ENCODE data around the gene PLXNA2. TPM values are rescaled to one million over a fixed set of nuclear protein-coding genes. Genes with fewer than 3 reads are reported as not detected.

The PLXNA2 gene
- total and polyA plus RNA-seq, 2 of the 8 experiments (the other 6 are each of a cell fraction or from before 2014, with no cell fraction given): 0.33 to 1.5 TPM

- ChIA-PET POLR2A (ENCODE audit: partially characterized antibody) (interaction anchor here (0.6 kb wide), 1 partner anchor 94 kb away, joined by 3 read pairs; no protein-coding TSS in a partner anchor), CTCF (ENCODE audit: partially characterized antibody) (interaction anchor here (1.1 to 2.8 kb wide), 3 partner anchors 14 to 42 kb away, joined by 3 to 8 read pairs (median 4); no protein-coding TSS in a partner anchor)
- no peak overlapping the region for H2AFZ ChIP-seq (ENCODE audit: low read length)
- FAIRE-seq (no peak), DNase-seq (ENCODE audit: low read depth in 1 of 2, low spot score in 2 of 2) (no peak)
- H3K23me2 ChIP-seq (ENCODE audit: low read depth, low read length): no peaks in the 10 kb centered on the region
- no peaks in the 10 kb centered on the region for H3K9me3 ChIP-seq (ENCODE audit: insufficient read depth in 2 of 2, low read depth in 1 of 2, low read length in 1 of 2)
- 89% methylated on average over 2 of the region's 2 CpGs; no CpG with 5 or more reads in 1 of the 2 experiments for WGBS, 2 experiments (ENCODE audit: extremely low coverage in 1 of 2, insufficient coverage in 1 of 2, insufficient read length in 1 of 2, insufficient replicate concordance in 2 of 2, low coverage in 1 of 2, low lambda C conversion rate in 2 of 2, missing lambda C conversion rate in 1 of 2)
- H4K5ac ChIP-seq (ENCODE audit: insufficient read length, low read depth, low read length): no peak overlapping the region
- no peak overlapping the region for H2BK120ac ChIP-seq (replicated peaks; ENCODE audit: low read depth, low read length)
- H2BK12ac ChIP-seq (ENCODE audit: low read depth, low read length): no peak overlapping the region
- H3K36me3 ChIP-seq (ENCODE audit: control insufficient read depth in 2 of 4, insufficient read depth in 4 of 4, low read length in 3 of 4): no peaks in the 10 kb centered on the region
- no peak overlapping the region for H3K9ac ChIP-seq (replicated peaks in 1 of 4; ENCODE audit: extremely low read depth in 1 of 4, low read depth in 3 of 4, low read length in 3 of 4)
- H3K23ac ChIP-seq (ENCODE audit: insufficient read length): no peak overlapping the region
- H3K14ac ChIP-seq (ENCODE audit: insufficient read length): no peak overlapping the region
- no peak overlapping the region for H3K4me2 ChIP-seq (ENCODE audit: insufficient read depth in 1 of 2, low read depth in 2 of 2, low read length in 2 of 2)
- H2BK15ac ChIP-seq (ENCODE audit: low read length): no peak overlapping the region
- no peaks in the 10 kb centered on the region for H4K20me1 ChIP-seq (replicated peaks in 1 of 2; ENCODE audit: control insufficient read depth in 1 of 2, insufficient read depth in 2 of 2, low read length in 2 of 2)
- no peak overlapping the region for H4K8ac ChIP-seq (ENCODE audit: extremely low read depth, insufficient read depth, low read length)
- no peak overlapping the region for H3K4ac ChIP-seq (replicated peaks; ENCODE audit: insufficient read length, low read depth, low read length)
- H3K79me2 ChIP-seq (ENCODE audit: control insufficient read depth in 1 of 2, insufficient read depth in 2 of 2, low read length in 2 of 2): no peaks in the 10 kb centered on the region
- H3K4me3 ChIP-seq (ENCODE audit: extremely low read depth in 1 of 4, insufficient read depth in 2 of 4, low read depth in 3 of 4, low read length in 4 of 4): no peak overlapping the region
- H4K91ac ChIP-seq (replicated peaks; ENCODE audit: insufficient read length, low read length): no peak overlapping the region
- H3K56ac ChIP-seq (replicated peaks; ENCODE audit: insufficient read length, low read depth, low read length): no peak overlapping the region
- TF ChIP-seq SIRT6 (IDR thresholded peaks at IDR 0.05; ENCODE audit: low read length) (no peak), E2F6 (IDR thresholded peaks at IDR 0.05) (no peak), FOSL1 (IDR thresholded peaks at IDR 0.05; ENCODE audit: insufficient read depth, low read depth, low read length) (no peak), JUN (IDR thresholded peaks at IDR 0.05; ENCODE audit: low read depth, low read length) (no peak), BRCA1 (IDR thresholded peaks at IDR 0.05; ENCODE audit: low read depth, low read length) (no peak), GABPA (IDR thresholded peaks at IDR 0.05; ENCODE audit: borderline replicate concordance, insufficient read depth, low read length) (no peak), ZNF274 (IDR thresholded peaks at IDR 0.05; ENCODE audit: borderline replicate concordance, extremely low read depth, low read length) (no peak), CREB1 (IDR thresholded peaks at IDR 0.05) (no peak), CBX8 (IDR thresholded peaks at IDR 0.05; ENCODE audit: borderline replicate concordance, low read depth, low read length) (no peak), SP4 (IDR thresholded peaks at IDR 0.05; ENCODE audit: low read length) (no peak), JUND (IDR thresholded peaks at IDR 0.05; ENCODE audit: low read length) (no peak)
- H2BK5ac ChIP-seq (ENCODE audit: low read depth, low read length): no peak overlapping the region
- H3K79me1 ChIP-seq (ENCODE audit: low read depth, low read length): no peaks in the 10 kb centered on the region
- H3K27me3 ChIP-seq (replicated peaks in 1 of 4; ENCODE audit: control insufficient read depth in 3 of 4, extremely low read depth in 1 of 4, insufficient read depth in 3 of 4, low read length in 3 of 4): no peaks in the 10 kb centered on the region
- H2AK5ac ChIP-seq (ENCODE audit: low read depth, low read length): no peak overlapping the region
- no peak overlapping the region for H2BK20ac ChIP-seq (ENCODE audit: low read length)
- no peak overlapping the region for H3K27ac ChIP-seq (ENCODE audit: low read depth, low read length)
- no peak overlapping the region for H3K18ac ChIP-seq (ENCODE audit: extremely low read depth, low read length)
- peaks cover 0 to 1% (median 0%) of the 10 kb centered on the region in 4 experiments; a peak in 1 of 7 replicates for H3K4me1 ChIP-seq (replicated peaks in 1 of 4; ENCODE audit: control insufficient read depth in 3 of 4, insufficient read depth in 4 of 4, low read length in 3 of 4)
These were observed 51.2 kb downstream of the PLXNA2 start for GRCh38 chr1:208192995-208193394.
